Measurements from ENCODE around the gene HDDC3.

DNA sequence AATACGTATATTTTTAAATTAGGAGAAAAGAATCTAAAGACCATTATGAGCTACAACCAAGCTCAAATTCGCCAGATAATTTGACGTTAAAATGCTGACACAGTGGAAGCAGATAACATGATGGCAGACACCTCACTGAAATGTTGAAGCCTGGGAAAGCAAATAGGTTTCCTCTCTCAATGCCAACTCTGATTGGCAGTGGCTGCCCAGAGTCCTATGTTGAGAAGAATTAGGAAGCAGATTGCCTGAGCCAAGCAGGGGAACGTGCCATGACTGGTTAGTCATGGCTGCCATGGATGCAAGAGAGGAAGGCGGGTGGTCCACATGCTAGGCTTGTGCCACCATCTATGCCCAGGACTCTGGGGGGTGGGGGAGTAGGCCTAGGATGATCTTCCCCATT lies 5.9 kb upstream of the HDDC3 start:
- TF ChIP-seq, protein P1, sequence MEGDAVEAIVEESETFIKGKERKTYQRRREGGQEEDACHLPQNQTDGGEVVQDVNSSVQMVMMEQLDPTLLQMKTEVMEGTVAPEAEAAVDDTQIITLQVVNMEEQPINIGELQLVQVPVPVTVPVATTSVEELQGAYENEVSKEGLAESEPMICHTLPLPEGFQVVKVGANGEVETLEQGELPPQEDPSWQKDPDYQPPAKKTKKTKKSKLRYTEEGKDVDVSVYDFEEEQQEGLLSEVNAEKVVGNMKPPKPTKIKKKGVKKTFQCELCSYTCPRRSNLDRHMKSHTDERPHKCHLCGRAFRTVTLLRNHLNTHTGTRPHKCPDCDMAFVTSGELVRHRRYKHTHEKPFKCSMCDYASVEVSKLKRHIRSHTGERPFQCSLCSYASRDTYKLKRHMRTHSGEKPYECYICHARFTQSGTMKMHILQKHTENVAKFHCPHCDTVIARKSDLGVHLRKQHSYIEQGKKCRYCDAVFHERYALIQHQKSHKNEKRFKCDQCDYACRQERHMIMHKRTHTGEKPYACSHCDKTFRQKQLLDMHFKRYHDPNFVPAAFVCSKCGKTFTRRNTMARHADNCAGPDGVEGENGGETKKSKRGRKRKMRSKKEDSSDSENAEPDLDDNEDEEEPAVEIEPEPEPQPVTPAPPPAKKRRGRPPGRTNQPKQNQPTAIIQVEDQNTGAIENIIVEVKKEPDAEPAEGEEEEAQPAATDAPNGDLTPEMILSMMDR (IDR thresholded peaks at IDR 0.05 in 2 of 3, conservative IDR thresholded peaks at IDR 0.05 in 1 of 3; ENCODE audit: insufficient read depth in 2 of 3, low read depth in 1 of 3, low read length in 3 of 3): no peak
- TF ChIP-seq TEAD2 (tag; IDR thresholded peaks at IDR 0.05) (no peak), BHLHE40 (IDR thresholded peaks at IDR 0.05; ENCODE audit: low read length) (no peak), PTBP1 (IDR thresholded peaks at IDR 0.05; ENCODE audit: low read depth, low read length) (no peak), U2AF1 (optimal IDR thresholded peaks at IDR 0.05; ENCODE audit: low read depth, low read length) (no peak), USF1 (CRISPR knock-in tag; IDR thresholded peaks at IDR 0.05) (no peak), MYNN (IDR thresholded peaks at IDR 0.05) (no peak), MYNN (CRISPR knock-in tag; IDR thresholded peaks at IDR 0.05) (no peak), POLR2AphosphoS5 (IDR thresholded peaks at IDR 0.05; ENCODE audit: control insufficient read depth, insufficient read depth, low read depth, low read length) (no peak), MTA2 (IDR thresholded peaks at IDR 0.05; ENCODE audit: low read depth) (no peak), GTF2F1 (IDR thresholded peaks at IDR 0.05; ENCODE audit: low read depth, low read length) (no peak), NFIX (CRISPR knock-in tag; IDR thresholded peaks at IDR 0.05; ENCODE audit: low read depth) (no peak), EZH2 (IDR thresholded peaks at IDR 0.05; ENCODE audit: borderline replicate concordance, low read depth, low read length) (no peak)
- TF ChIP-seq, protein P2, sequence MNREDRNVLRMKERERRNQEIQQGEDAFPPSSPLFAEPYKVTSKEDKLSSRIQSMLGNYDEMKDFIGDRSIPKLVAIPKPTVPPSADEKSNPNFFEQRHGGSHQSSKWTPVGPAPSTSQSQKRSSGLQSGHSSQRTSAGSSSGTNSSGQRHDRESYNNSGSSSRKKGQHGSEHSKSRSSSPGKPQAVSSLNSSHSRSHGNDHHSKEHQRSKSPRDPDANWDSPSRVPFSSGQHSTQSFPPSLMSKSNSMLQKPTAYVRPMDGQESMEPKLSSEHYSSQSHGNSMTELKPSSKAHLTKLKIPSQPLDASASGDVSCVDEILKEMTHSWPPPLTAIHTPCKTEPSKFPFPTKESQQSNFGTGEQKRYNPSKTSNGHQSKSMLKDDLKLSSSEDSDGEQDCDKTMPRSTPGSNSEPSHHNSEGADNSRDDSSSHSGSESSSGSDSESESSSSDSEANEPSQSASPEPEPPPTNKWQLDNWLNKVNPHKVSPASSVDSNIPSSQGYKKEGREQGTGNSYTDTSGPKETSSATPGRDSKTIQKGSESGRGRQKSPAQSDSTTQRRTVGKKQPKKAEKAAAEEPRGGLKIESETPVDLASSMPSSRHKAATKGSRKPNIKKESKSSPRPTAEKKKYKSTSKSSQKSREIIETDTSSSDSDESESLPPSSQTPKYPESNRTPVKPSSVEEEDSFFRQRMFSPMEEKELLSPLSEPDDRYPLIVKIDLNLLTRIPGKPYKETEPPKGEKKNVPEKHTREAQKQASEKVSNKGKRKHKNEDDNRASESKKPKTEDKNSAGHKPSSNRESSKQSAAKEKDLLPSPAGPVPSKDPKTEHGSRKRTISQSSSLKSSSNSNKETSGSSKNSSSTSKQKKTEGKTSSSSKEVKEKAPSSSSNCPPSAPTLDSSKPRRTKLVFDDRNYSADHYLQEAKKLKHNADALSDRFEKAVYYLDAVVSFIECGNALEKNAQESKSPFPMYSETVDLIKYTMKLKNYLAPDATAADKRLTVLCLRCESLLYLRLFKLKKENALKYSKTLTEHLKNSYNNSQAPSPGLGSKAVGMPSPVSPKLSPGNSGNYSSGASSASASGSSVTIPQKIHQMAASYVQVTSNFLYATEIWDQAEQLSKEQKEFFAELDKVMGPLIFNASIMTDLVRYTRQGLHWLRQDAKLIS (CRISPR knock-in tag; IDR thresholded peaks at IDR 0.05): no peak
